Stimulated activated CD8-positive, alpha-beta memory T cell treated with anti-CD3 and anti-CD28 coated beads, Interleukin-7, amount 100 ng/mL, for 24 hours (primary cell): ENCODE data around the gene GCNA.
A peak's percentile ranks its signal among the peaks of the same experiment; 100 is the strongest.

Experiments
- DNase-seq: peaks from one replicate; pipeline ENCODE4 v3.0.0-alpha.2; 2020; ENCODE audit warnings: low read depth

The GCNA gene

GRCh38 chrX:71615954-71616353 lies 37.7 kb downstream of the GCNA start:
- no peak for DNase-seq

- no peak for DNase-seq
Measured at GRCh38 chrX:71616672-71617529, 38.7 kb downstream of the GCNA start.

GRCh38 chrX:71617742-71618141 lies 39.5 kb downstream of the GCNA start:
- no peak for DNase-seq

GRCh38 chrX:71618303-71618721 lies 40.1 kb downstream of the GCNA start, which contains the start of gene CXCR3:
Gene CXCR3 (minus strand): TSS chrX:71618511. CDS start chrX:71618449, 62 bp downstream.
- DNase-seq, result peak; percentile 26

GRCh38 chrX:71618787-71619186 lies 40.5 kb downstream of the GCNA start:
- DNase-seq, result no peak

- no peak for DNase-seq
Measured at GRCh38 chrX:71619193-71619592, 41.0 kb downstream of the GCNA start.

- DNase-seq, result no peak
Measured at GRCh38 chrX:71619986-71620385, 41.7 kb downstream of the GCNA start.

GRCh38 chrX:71621603-71622002 lies 43.4 kb downstream of the GCNA start:
- no peak for DNase-seq

GRCh38 chrX:71622032-71622575 lies 43.9 kb downstream of the GCNA start:
- DNase-seq, result no peak

- no peak for DNase-seq
Measured at GRCh38 chrX:71622576-71623450, 44.6 kb downstream of the GCNA start.

- DNase-seq, result no peak
Measured at GRCh38 chrX:71623714-71624113, 45.5 kb downstream of the GCNA start.

- DNase-seq, result no peak
Measured at GRCh38 chrX:71625471-71625870, 47.2 kb downstream of the GCNA start.

GRCh38 chrX:71626576-71626975 lies 48.3 kb downstream of the GCNA start:
- no peak for DNase-seq

- DNase-seq, result no peak
Measured at GRCh38 chrX:71627588-71628404, 49.6 kb downstream of the GCNA start.

- no peak for DNase-seq
Measured at GRCh38 chrX:71629467-71629866, 51.2 kb downstream of the GCNA start.

- DNase-seq, result no peak
Measured at GRCh38 chrX:71632923-71633657, 54.9 kb downstream of the GCNA start.

- no peak for DNase-seq
Measured at GRCh38 chrX:71634366-71634765, 56.1 kb downstream of the GCNA start.

- DNase-seq, result no peak
Measured at GRCh38 chrX:71636438-71637252, 58.4 kb downstream of the GCNA start.

GRCh38 chrX:71637253-71637618 lies 59.0 kb downstream of the GCNA start:
- no peak for DNase-seq

GRCh38 chrX:71637848-71638247 lies 59.6 kb downstream of the GCNA start:
- no peak for DNase-seq
